ENCODE measurements around the gene DNAH11.

DNAH11 gene

GRCh38 chr7:21903020-21903786 lies 360.4 kb downstream of the DNAH11 start:
- no peak overlapping the region for H3K4me3 ChIP-seq (ENCODE audit: low read depth, low read length)
- no peaks in the 10 kb centered on the region for H3K79me2 ChIP-seq (ENCODE audit: control insufficient read depth, insufficient read depth, low read length, poor library complexity)
- WGBS (ENCODE audit: extremely low coverage, insufficient coverage, insufficient read length), result no CpG with 5 or more reads among the region's 14 CpGs
- H4K8ac ChIP-seq (ENCODE audit: low read depth, low read length), result no peak overlapping the region
- no peak overlapping the region for H4K91ac ChIP-seq (ENCODE audit: low read depth, low read length)
- H3K79me1 ChIP-seq (ENCODE audit: low read length), result no peaks in the 10 kb centered on the region
- H2BK12ac ChIP-seq (ENCODE audit: low read length), result no peak overlapping the region
- H2AK5ac ChIP-seq (ENCODE audit: low read length), result no peak overlapping the region
- no peak overlapping the region for H3K4me2 ChIP-seq (ENCODE audit: low read length)
- no peaks in the 10 kb centered on the region for H3K4me1 ChIP-seq (ENCODE audit: control insufficient read depth in 1 of 2, insufficient read depth in 2 of 2, low read length in 2 of 2)
- no peak overlapping the region for H3K23ac ChIP-seq (ENCODE audit: low read length)
- no peak overlapping the region for H3K9ac ChIP-seq (ENCODE audit: low read length)
- H2BK120ac ChIP-seq (ENCODE audit: insufficient read depth, low read length, poor library complexity), result no peak overlapping the region
- H2AFZ ChIP-seq (ENCODE audit: insufficient read depth, low read length, poor library complexity), result no peak overlapping the region
- no peaks in the 10 kb centered on the region for H3K9me3 ChIP-seq (ENCODE audit: insufficient read depth, low read depth, low read length)
- H3K27me3 ChIP-seq (ENCODE audit: insufficient read depth, low read length), result no peaks in the 10 kb centered on the region
- H3K14ac ChIP-seq (ENCODE audit: low read length), result no peak overlapping the region
- H2BK5ac ChIP-seq (ENCODE audit: low read depth, low read length, poor library complexity), result no peak overlapping the region
- H4K12ac ChIP-seq (ENCODE audit: low read depth, low read length), result no peak overlapping the region
- no peak overlapping the region for H3K18ac ChIP-seq (ENCODE audit: low read length)
- H3K36me3 ChIP-seq (ENCODE audit: control insufficient read depth in 1 of 2, insufficient read depth in 2 of 2, low read length in 2 of 2), result no peaks in the 10 kb centered on the region
- H3K4ac ChIP-seq (ENCODE audit: low read depth, low read length), result no peak overlapping the region
- DNase-seq, result no peak
- no peak overlapping the region for H3K27ac ChIP-seq (ENCODE audit: low read depth, low read length)

GRCh38 chr7:21908746-21909145 lies 365.9 kb downstream of the DNAH11 start:
- WGBS (ENCODE audit: extremely low coverage, insufficient coverage, insufficient read length), result no CpG with 5 or more reads among the region's 5 CpGs
- H2AK5ac ChIP-seq (ENCODE audit: low read length), result no peak overlapping the region
- H2AFZ ChIP-seq (ENCODE audit: insufficient read depth, low read length, poor library complexity), result no peak overlapping the region
- H3K9me3 ChIP-seq (ENCODE audit: insufficient read depth, low read depth, low read length), result no peaks in the 10 kb centered on the region
- no peak overlapping the region for H2BK12ac ChIP-seq (ENCODE audit: low read length)
- H3K23ac ChIP-seq (ENCODE audit: low read length), result no peak overlapping the region
- H3K18ac ChIP-seq (ENCODE audit: low read length), result no peak overlapping the region
- H3K14ac ChIP-seq (ENCODE audit: low read length), result no peak overlapping the region
- no peak overlapping the region for H3K4me2 ChIP-seq (ENCODE audit: low read length)
- no peak overlapping the region for H3K4ac ChIP-seq (ENCODE audit: low read depth, low read length)
- H4K12ac ChIP-seq (ENCODE audit: low read depth, low read length), result no peak overlapping the region
- H3K4me3 ChIP-seq (ENCODE audit: low read depth, low read length), result no peak overlapping the region
- H3K36me3 ChIP-seq (ENCODE audit: control insufficient read depth in 1 of 2, insufficient read depth in 2 of 2, low read length in 2 of 2), result no peaks in the 10 kb centered on the region
- H3K27ac ChIP-seq (ENCODE audit: low read depth, low read length), result no peak overlapping the region
- H4K8ac ChIP-seq (ENCODE audit: low read depth, low read length), result no peak overlapping the region
- H2BK120ac ChIP-seq (ENCODE audit: insufficient read depth, low read length, poor library complexity), result no peak overlapping the region
- H3K79me1 ChIP-seq (ENCODE audit: low read length), result no peaks in the 10 kb centered on the region
- no peak overlapping the region for H3K9ac ChIP-seq (ENCODE audit: low read length)
- H3K4me1 ChIP-seq (ENCODE audit: control insufficient read depth in 1 of 2, insufficient read depth in 2 of 2, low read length in 2 of 2), result peaks cover 0 to 3% of the 10 kb centered on the region in 2 experiments
- H3K79me2 ChIP-seq (ENCODE audit: control insufficient read depth, insufficient read depth, low read length, poor library complexity), result no peaks in the 10 kb centered on the region
- H3K27me3 ChIP-seq (ENCODE audit: insufficient read depth, low read length), result no peaks in the 10 kb centered on the region
- DNase-seq, result no peak
- H2BK5ac ChIP-seq (ENCODE audit: low read depth, low read length, poor library complexity), result no peak overlapping the region
- H4K91ac ChIP-seq (ENCODE audit: low read depth, low read length), result no peak overlapping the region

GRCh38 chr7:21910253-21910652 lies 367.4 kb downstream of the DNAH11 start:
- Histone ChIP-seq H3K4me1 (ENCODE audit: control insufficient read depth in 1 of 2, insufficient read depth in 2 of 2, low read length in 2 of 2) (peaks cover 0 to 3% of the 10 kb centered on the region in 2 experiments), H3K27ac (ENCODE audit: low read depth, low read length) (no peak overlapping the region), H2AK5ac (ENCODE audit: low read length) (no peak overlapping the region), H3K79me2 (ENCODE audit: control insufficient read depth, insufficient read depth, low read length, poor library complexity) (no peaks in the 10 kb centered on the region), H4K8ac (ENCODE audit: low read depth, low read length) (no peak overlapping the region), H3K36me3 (ENCODE audit: control insufficient read depth in 1 of 2, insufficient read depth in 2 of 2, low read length in 2 of 2) (no peaks in the 10 kb centered on the region), H3K9ac (ENCODE audit: low read length) (no peak overlapping the region), H3K18ac (ENCODE audit: low read length) (no peak overlapping the region), H3K4me3 (ENCODE audit: low read depth, low read length) (no peak overlapping the region), H3K4ac (ENCODE audit: low read depth, low read length) (no peak overlapping the region), H4K12ac (ENCODE audit: low read depth, low read length) (no peak overlapping the region), H2AFZ (ENCODE audit: insufficient read depth, low read length, poor library complexity) (no peak overlapping the region), H4K91ac (ENCODE audit: low read depth, low read length) (no peak overlapping the region), H3K23ac (ENCODE audit: low read length) (no peak overlapping the region), H2BK5ac (ENCODE audit: low read depth, low read length, poor library complexity) (no peak overlapping the region), H3K4me2 (ENCODE audit: low read length) (no peak overlapping the region), H2BK12ac (ENCODE audit: low read length) (no peak overlapping the region), H3K79me1 (ENCODE audit: low read length) (no peaks in the 10 kb centered on the region), H3K27me3 (ENCODE audit: insufficient read depth, low read length) (no peaks in the 10 kb centered on the region), H3K9me3 (ENCODE audit: insufficient read depth, low read depth, low read length) (peaks cover 2% of the 10 kb centered on the region), H2BK120ac (ENCODE audit: insufficient read depth, low read length, poor library complexity) (no peak overlapping the region), H3K14ac (ENCODE audit: low read length) (no peak overlapping the region)
- no CpG with 5 or more reads among the region's 6 CpGs for WGBS (ENCODE audit: extremely low coverage, insufficient coverage, insufficient read length)
- DNase-seq, result no peak

- no peaks in the 10 kb centered on the region for H3K79me1 ChIP-seq (ENCODE audit: low read length)
- peaks cover 2% of the 10 kb centered on the region for H3K9me3 ChIP-seq (ENCODE audit: insufficient read depth, low read depth, low read length)
- no peak overlapping the region for H3K4me2 ChIP-seq (ENCODE audit: low read length)
- no peak overlapping the region for H2BK12ac ChIP-seq (ENCODE audit: low read length)
- H2BK5ac ChIP-seq (ENCODE audit: low read depth, low read length, poor library complexity), result no peak overlapping the region
- H3K4me3 ChIP-seq (ENCODE audit: low read depth, low read length), result no peak overlapping the region
- no peaks in the 10 kb centered on the region for H3K27me3 ChIP-seq (ENCODE audit: insufficient read depth, low read length)
- H4K8ac ChIP-seq (ENCODE audit: low read depth, low read length), result no peak overlapping the region
- no peaks in the 10 kb centered on the region for H3K79me2 ChIP-seq (ENCODE audit: control insufficient read depth, insufficient read depth, low read length, poor library complexity)
- no peak overlapping the region for H3K27ac ChIP-seq (ENCODE audit: low read depth, low read length)
- no peak overlapping the region for H2BK120ac ChIP-seq (ENCODE audit: insufficient read depth, low read length, poor library complexity)
- no CpG with 5 or more reads among the region's 8 CpGs for WGBS (ENCODE audit: extremely low coverage, insufficient coverage, insufficient read length)
- no peak overlapping the region for H3K14ac ChIP-seq (ENCODE audit: low read length)
- H3K18ac ChIP-seq (ENCODE audit: low read length), result no peak overlapping the region
- no peak for DNase-seq
- H3K23ac ChIP-seq (ENCODE audit: low read length), result no peak overlapping the region
- peaks cover 0 to 3% of the 10 kb centered on the region in 2 experiments for H3K4me1 ChIP-seq (ENCODE audit: control insufficient read depth in 1 of 2, insufficient read depth in 2 of 2, low read length in 2 of 2)
- no peak overlapping the region for H4K12ac ChIP-seq (ENCODE audit: low read depth, low read length)
- no peaks in the 10 kb centered on the region for H3K36me3 ChIP-seq (ENCODE audit: control insufficient read depth in 1 of 2, insufficient read depth in 2 of 2, low read length in 2 of 2)
- no peak overlapping the region for H4K91ac ChIP-seq (ENCODE audit: low read depth, low read length)
- no peak overlapping the region for H3K9ac ChIP-seq (ENCODE audit: low read length)
- H2AK5ac ChIP-seq (ENCODE audit: low read length), result no peak overlapping the region
- H3K4ac ChIP-seq (ENCODE audit: low read depth, low read length), result no peak overlapping the region
- H2AFZ ChIP-seq (ENCODE audit: insufficient read depth, low read length, poor library complexity), result no peak overlapping the region
Measured at GRCh38 chr7:21911341-21911875, 368.6 kb downstream of the DNAH11 start.

Measured in trophoblast cell (in vitro differentiated cells and primary cell).